Measurements from ENCODE around the gene HYLS1.

Gene HYLS1

DNA sequence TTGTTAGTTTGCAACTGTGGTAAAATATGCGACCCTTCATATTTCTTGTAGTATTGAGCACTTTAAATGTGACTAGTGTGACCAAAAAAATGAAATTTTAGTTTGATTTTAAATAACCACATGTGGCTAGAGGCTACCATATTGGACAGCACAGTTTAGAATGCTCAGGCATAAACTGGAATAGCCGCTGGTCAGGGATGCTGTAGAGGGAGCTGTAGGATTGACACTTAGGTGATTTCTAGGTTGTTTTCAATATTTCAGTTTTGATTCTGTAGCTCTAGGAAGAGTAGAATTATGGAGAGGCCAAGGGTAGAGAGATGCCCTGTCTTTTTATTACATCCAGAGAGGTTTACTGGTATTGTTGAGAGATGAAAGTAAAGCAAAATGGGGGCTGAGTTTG is 47.6 kb downstream of the HYLS1 start:
- no peak for DNase-seq

DNA sequence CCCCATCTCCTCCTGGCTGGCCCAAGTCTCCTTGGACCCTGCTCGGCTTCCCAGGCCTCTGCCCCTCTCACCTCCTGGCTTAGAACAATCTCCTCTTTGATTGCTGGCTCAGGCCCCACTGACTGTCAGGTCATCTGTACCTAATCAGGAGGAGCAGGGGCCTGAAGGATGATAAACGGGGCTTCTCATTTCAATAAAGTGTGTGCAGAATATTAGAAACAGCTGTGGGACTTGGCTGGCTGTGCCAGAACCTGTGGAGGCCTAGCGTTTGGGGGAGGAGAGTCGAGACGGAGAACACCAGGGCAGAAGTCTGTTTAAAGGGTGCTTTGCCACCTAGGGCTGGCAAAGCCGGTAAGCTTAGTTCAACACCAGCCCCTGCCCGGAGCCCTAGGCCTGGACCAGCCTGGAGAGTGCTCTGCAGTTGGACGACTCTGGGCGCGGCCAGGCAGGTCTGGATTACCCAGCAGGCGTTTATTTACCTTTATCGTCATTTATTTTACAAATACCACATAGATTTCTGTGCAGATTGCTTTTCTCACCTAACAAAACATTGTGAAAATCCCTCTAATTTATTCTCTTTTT is 48.2 kb downstream of the HYLS1 start:
- no peak for DNase-seq

DNA sequence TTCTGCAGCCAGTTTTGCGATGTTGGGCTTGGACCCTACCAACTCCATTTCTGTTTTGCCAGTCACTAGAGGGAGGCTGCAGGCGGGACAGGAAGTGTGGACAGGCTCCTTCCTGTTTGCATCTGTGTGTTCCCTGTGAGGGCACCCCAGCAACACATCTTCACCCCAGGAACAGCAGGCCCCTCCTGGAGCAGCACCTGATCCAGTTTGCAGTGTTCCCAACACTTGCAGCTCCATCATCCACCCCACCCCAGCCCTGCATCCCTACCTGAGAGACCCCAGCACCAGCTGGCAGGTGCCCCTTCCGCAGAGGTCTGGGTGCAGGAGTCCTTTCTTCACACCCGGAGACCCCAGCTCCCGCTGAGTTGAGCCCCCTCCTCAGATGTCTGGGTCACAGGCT is 51.0 kb downstream of the HYLS1 start:
- DNase-seq = no peak

DNA sequence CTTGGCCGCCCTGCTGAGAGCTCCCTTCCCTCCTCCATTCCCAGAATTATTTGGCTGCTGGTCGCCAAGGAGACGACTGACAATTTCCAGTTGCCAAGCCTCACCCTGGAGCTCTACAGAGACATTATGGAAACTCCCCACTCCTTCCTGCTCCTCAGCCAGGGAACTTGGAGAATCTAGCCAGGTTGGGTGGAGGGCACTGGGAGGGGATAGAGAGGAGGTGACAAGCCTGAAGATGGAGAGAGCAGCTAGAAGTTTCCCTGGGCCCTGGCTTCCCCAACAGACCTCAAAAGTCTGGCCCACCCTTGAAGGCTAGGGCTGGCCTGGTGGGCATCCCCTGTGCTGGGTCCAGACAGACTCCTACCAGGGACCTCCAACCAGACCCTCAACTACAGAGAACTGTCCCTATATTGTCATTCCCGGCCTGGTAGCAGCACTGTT is 51.6 kb downstream of the HYLS1 start:
- DNase-seq = no peak

DNA sequence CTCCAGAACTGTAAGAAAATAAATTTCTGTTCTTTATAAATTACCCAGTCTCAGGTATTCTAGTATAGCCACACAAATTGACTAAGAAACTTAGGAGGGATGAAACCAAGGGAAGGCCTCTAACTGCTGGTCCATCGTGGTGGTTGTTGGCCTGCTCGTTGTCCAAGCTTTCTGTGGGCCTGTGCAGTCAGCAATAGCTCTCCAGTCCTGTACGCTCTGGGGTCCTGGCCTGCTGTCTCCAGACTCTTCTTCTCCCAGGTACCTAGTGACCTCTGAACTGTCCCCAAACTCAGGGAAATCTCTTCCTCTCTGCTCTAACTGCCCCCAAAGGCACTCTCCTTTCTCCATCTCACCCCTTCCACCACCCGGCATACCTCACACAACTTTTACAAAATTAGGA is 52.7 kb downstream of the HYLS1 start:
- no peak for DNase-seq

DNA sequence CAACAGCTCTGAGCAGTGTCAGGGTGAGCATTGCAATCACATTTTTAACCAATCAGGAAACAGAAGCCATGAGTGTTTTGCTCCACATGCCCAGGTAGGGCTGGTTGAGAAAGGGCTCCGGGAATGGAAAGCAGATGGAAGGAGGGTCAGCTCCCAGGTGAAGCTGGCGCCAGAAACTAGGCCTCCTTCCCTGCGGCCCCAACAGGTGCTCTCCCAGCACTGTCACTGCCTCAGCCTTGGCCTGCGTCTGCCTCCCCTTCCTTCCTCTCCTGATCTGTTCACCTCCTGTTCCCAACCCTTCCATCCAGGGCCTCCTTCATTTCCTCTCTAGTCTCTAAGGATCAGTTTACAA is 53.8 kb downstream of the HYLS1 start:
- DNase-seq = no peak

DNA sequence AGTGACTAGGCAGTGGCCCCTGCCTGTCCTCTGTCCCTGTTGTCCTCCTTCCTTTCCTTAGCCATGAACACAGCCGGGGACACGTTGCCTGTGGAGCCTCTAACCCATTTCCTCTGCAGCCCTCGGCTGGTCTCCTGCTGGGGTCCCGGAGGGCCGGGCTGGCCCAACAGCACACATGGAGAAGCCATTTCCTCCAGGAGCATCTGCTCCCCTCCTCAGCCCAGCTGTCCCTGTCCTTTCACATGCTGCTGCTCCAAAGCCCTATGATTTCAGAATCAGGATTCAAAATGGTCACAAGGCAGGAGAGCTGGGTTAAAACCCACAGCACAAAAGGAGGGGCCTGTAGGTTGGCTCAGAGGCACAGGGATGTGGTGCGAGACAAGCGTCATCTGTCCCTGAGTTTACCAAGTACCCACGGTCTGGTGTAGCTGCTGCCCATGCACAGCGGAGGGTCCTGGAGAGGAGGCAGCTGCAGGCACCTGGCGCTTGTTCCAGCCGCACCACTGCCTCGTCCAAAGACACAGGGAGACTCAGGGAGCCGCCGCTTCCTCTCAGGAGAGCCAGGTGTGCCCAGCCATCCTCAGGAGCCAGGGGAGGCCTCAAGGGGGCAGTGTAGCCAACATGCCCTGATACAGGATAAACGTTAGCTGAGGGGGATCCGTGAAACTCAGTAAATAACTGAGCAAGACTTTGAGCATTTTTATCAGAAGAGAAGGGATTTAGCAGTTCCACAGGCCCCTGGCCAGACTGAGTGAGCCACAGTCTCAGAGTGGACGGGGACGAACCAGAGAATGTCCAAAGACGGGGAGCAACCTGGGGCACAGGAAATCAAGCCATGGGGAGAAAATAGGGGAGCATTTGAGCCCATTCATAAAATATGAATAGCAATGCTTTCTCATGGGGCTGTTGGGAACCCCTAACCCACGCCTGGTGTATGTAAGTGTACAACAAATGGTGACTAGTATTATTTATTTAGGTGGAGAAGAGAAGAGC is 54.4 kb downstream of the HYLS1 start:
- DNase-seq = peak; percentile 78 to 91

DNA sequence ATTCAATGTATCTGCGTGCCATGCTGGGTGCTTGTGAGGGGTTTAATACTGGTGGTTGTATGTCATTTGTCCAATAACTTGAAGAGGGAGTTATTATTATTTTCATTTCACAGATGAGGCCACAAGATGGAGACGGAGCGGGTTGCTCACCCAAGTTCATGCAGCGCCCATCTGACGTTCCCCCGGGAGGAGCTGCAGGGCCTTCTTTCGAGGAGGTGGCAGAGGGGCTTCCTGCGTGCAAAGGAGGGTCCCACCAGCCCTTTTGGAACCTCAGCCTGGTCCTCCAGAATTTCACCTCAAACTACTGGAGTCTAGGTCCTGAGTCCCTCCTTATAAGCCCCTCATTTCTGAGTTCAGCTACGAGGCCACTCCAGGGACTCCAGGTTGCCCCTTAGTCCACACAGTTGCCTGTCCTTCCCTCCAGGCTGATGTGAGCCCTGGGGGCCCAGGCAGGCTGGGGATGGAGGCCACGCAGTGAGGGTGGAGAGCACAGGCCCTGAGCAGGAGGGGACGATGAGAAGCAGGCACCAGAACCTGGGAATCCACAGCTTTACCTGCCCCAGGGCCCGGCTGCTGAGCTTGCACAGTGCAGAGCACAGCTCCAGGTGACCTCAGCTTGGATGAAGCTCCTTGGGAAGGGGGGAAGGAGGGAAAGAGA is 55.4 kb downstream of the HYLS1 start:
- no peak for DNase-seq

DNA sequence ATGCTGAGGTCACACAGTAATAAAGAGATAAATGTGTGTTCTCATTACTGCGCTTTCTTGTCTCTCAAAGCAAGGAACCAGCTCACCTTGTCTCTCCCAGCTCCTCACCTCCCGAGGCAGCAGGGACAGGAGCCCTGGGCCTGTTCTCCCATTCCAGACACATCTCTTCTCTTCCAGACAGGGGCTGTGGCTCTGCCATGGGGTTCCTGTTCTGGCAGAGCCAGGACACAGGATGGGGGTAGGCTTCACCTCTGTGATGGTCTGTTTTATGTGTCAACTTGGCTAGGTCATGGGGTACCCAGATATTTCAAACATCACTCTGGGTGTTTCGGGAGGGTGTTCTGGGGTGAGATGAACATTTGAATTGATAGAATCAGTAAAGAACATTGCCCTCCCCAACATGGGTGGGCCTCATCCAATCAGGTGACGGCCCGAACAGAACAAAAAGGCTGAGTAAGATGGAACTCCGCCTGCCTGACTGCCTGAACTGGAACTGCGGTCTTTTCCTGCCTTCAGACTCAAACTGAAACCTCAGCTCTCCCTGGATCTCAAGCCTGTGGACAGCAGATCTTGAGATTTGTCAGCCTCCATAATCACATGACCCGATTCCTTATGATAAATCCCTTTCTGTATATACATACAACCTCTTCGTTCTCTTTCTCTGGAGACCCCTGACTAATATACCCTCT is 56.3 kb downstream of the HYLS1 start:
- DNase-seq = no peak

DNA sequence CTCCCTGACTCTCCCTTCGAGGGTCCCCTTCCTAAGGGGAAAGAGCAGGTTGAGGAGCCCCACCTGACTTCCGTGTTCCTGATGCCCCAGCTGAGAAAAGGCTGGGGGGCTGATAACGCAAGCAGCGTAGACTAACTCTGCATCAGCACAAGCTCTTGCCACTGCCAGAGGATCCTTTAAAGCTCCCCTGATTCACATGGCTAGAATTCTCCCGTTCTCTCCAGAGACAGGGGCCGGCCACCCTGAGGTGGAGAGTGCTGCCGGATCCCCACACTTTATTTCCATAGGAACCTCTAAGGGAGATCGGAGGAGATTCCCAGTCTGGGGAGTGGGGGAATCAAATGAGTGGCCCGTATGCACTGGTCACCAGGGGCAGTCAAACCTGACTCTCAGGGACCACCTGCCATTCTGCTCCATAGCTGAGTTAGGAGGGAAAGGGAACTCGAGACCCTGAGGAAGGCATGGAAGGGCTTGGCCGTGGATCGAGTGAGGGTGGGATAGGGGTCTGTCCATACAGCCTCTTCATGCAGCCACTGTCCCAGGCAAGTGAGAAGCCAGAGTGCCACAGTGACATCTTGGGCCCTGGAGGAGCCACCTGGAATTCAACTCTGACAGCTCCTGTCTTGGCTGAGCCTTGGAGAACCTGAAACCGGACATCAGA is 57.0 kb downstream of the HYLS1 start:
- DNase-seq = no peak

DNA sequence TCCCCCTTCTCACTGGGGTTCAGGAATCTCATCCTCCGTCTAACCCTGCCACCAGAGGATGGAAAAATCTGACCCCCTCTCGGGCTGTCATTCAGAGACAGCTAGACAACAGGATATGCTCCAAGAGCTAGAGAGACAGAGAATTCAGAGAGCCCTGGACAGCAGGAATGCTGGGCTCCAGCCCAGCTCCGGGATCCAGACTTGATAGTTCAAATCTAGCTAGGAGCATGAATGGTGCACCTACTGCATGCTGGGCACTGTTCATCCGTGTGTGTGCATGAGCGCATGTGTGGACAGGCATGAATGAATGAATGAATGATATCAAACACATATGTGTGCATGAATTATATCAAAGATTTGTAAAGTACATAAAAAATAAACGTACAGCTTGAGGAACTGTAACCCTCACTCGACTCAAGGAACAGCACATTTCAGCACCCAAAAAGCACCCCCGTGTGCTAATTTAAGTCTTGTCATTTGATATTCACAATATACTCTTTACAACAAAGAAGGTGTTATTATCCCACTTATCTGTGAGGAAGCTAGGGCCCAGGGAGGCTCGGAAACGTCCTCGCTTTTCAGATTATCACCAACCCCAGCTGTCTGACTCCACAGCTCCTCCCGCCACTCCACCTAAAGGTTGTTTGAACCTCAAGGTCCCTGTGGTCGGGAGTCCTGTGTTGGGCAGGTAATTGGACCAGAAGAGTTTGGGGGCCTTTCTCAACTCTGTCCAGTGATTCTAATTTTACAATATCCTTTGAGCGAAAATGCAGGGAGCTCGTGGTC is 57.7 kb downstream of the HYLS1 start:
- no peak for DNase-seq

DNA sequence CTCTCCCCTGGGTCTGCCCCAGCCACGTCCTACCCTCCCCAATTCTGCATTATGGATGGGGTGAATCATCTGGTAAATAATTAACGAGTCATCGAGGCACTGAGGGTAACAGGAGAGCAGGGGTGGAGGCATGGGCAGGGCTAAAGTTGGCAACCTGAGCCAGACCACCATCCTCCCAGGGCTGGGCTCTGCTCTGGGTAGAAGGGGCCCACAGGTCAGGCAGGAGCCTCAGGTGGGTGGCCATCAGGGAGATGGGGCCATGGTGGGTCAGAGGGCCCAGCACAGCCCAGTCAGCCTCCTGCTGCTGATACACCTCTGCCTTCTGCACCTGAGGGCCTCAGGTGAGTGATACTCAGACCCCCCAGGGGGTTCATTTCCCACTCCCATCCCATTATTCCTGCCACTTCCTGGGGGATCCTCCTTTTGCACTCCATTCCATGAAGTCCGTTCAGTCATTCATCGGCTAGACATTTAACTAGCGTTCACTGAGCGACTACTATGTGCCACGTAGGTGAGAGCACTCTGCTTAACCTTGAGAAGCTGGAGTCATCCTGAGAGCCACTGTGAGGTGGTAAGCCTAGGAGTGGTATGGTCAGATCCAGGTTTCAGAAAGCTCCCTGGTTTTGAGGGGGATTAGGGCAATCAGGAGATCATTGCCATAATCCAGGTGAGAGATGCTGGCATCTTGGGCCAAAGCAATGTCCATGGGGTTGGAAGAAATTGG is 58.5 kb downstream of the HYLS1 start, which contains the start of gene VSIG10L2:
VSIG10L2 (plus strand) TSS at position 248 of the 724 bp plus-strand sequence; CDS start at position 260, 12 bp downstream.
- no peak for DNase-seq

DNA sequence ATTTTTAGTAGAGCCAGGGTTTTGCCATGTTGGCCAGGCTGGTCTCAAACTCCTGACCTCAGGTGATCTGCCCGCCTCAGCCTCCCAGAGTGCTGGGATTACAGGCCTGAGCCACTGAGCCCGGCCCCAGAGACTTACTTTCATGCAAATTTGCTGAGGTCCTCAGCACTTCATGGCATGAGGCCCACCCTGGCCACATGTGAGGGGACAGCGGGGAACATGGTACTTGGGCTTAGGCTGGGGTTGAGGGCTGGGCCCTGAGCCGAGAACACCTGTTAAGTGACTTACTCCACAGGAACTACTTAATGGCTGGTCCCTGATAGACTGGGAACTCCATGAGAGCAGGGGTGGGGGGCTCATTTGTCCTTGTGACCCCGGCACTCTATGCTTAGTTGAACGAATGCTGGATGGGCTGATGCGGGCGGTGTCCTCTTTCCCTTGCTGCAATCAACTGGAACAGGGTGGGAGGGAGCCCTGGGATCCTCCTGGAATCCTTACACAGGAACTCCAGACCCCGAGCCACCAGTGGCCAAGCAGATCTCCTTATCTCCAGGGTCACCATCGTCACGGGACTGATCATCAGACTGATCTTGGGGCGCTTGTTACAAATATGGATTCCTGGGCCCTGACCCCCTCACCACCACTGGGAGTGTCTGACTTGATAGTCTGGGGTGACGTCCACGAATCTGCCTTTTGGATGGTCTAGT is 59.4 kb downstream of the HYLS1 start:
- no peak for DNase-seq

DNA sequence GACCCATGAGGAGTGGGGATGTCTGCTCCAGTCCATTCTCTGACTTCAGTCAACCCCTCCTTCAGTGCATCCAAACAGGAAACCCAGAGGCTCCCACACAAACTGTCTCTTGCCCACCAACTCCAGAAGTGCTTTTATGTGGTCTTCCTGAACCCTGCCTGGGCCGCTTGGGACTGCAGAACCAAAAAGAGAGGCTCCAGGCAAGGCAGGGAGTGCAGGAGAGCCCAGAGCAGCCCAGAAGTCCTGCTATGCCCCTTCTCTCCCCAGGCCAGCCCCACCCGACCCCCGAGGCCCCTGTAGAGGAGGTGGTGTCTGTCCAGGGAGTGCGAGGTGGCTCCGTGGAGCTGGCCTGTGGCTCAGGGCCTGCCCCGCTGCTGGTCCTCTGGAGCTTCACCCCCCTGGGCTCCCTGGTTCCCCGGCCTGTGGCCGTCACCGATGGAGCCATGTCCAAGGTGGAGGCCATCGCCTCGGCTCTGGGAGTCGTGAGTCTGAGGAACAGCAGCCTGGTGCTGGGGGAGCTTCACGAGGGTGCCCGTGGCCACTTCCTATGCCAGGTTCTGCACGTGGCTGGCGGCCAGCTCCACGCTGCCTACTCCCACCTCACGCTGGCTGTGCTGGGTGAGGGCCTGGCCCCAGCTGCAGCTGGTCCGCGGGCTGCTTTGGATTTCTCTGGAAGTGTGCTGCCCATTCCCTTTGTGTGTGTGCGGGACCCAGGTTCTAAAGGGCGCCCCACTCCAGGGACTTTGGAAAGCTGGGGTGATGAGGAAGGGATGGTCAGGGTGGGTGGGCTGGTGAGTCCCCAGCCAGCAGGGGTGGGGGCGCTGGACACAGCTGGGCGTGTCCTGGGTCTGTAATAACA is 60.2 kb downstream of the HYLS1 start:
- no peak for DNase-seq

DNA sequence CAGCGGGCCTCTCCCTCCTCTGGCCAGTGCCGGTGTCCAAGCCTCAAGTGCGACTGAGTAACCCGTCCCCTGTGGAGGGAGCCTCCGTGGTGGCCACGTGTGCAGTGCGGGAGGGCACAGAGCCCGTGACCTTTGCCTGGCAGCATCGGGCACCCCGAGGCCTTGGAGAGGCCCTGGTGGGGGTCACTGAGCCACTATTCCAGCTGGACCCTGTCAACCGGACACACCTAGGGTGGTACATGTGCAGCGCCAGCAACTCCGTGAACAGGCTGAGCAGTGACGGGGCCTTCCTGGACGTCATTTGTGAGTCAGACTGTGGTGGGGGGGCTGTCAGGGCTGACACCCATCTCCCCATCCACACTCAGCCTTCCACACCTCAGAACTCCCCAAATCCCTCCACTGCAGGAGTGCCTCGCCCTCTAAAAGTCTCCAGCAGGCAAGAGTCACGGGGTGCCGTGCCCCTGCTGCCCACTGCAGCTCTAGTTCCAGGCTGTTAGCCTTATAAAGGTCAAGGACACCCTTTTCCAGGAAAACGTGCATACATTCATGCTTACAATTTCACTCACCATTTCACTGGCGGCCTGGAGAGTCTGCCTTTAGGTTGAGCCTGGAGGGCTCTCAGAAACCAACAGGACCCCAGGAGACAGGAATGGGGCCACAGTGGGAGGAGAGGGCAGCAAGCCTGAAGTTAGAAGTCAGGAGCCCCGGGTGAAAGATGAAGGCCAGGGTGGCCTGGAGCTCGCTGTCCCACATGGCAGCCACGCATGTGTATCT is 61.0 kb downstream of the HYLS1 start:
- no peak for DNase-seq

DNA sequence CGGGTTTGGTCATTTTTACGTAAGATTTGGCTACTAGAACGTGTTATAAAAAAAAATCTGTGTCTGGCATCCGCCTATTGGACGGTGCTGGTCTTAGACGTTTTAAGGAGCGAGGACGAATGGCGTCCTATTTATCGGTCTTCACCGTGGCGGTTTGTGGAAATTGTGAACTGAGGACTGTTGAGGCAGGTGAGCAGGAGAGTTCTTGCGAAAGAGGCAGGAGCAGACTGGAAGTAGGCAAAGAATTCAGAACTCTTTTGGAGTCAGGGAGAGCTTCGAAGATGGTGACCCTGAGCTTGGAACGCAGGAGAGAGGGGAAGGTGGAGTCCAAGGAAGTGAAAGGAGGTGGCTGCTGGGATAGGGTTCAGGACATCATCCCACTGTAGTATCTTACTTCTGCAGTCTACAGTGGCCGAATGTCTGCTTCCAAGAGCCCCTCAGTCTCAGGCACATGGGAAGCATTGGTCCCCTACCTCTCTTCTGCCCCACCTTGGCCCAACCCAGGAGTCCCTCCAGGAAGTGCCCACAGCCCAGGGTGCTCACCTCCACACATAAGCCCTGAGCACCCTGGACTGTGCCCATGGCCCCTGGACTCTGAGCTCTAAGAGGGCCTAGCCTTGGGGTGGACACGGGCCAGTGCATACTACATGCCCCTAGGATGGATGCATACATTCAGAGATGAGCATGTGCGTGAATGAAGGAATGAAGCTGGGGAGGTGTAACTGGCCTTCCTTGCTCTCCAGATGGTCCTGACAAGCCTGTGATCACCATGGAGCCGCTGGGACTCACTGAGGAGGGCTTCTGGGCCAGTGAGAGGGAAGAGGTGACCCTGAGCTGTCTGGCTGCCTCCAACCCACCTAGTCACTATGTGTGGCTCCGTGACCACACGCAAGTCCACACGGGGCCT is 62.1 kb downstream of the HYLS1 start:
- no peak for DNase-seq

DNA sequence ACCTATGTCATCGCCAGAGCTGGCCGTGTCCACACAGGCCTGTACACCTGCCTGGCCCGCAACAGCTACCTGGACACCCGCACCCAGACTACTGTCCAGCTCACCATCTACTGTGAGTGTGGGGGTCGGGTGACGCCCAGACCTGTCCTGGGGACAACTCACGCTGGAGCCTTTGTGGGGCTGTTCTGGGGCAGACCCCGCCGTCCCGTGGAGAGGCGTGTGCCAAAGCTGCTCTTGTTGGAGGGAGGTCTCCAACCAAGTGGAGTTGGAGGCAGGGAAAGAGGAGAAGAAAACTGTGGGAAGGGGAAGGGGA is 62.7 kb downstream of the HYLS1 start:
- no peak for DNase-seq
